HG02798 (cell line): ENCODE results near the gene PIGU.
A peak's percentile ranks its signal among the peaks of the same experiment; 100 is the strongest.

ENCODE experiments used
- ATAC-seq: cut with Tn5 transposase; IDR thresholded peaks from one replicate; pipeline ENCODE4 v1.9.1; 2021; ENCODE audit warnings: mild to moderate bottlenecking; ENCODE audit not compliant: unreplicated experiment, poor library complexity

Gene PIGU

GRCh38 chr20:34581341-34582184 is 95.3 kb downstream of the PIGU start:
- peak; percentile 32 for ATAC-seq

GRCh38 chr20:34579979-34580940 is 96.6 kb downstream of the PIGU start:
- ATAC-seq = peak; percentile 60

GRCh38 chr20:34579191-34579978 is 97.5 kb downstream of the PIGU start:
- ATAC-seq = no peak

- no peak for ATAC-seq
Measured at GRCh38 chr20:34578521-34578920, 98.4 kb downstream of the PIGU start.

GRCh38 chr20:34578025-34578424 is 98.9 kb downstream of the PIGU start:
- no peak for ATAC-seq

- no peak for ATAC-seq
Measured at GRCh38 chr20:34577061-34577460, 99.8 kb downstream of the PIGU start.

- ATAC-seq = no peak
Measured at GRCh38 chr20:34575756-34576155, 101.1 kb downstream of the PIGU start.

GRCh38 chr20:34575271-34575670 is 101.6 kb downstream of the PIGU start:
- ATAC-seq = no peak

- ATAC-seq = no peak
Measured at GRCh38 chr20:34574861-34575260, 102.0 kb downstream of the PIGU start.

- ATAC-seq = no peak
Measured at GRCh38 chr20:34574426-34574825, 102.5 kb downstream of the PIGU start.

GRCh38 chr20:34573541-34574300 is 103.2 kb downstream of the PIGU start:
- ATAC-seq = no peak

- ATAC-seq = no peak
Measured at GRCh38 chr20:34571753-34572152, 105.1 kb downstream of the PIGU start.

GRCh38 chr20:34570859-34571306 is 106.0 kb downstream of the PIGU start:
- no peak for ATAC-seq

GRCh38 chr20:34569598-34569997 is 107.3 kb downstream of the PIGU start:
- no peak for ATAC-seq

- ATAC-seq = no peak
Measured at GRCh38 chr20:34567892-34568865, 108.7 kb downstream of the PIGU start.

- ATAC-seq = no peak
Measured at GRCh38 chr20:34566978-34567891, 109.7 kb downstream of the PIGU start.

GRCh38 chr20:34564833-34565232 is 112.1 kb downstream of the PIGU start:
- no peak for ATAC-seq
